OCI-LY1 (cell line): ENCODE measurements around the gene CHST3.

Experiments
- H2AFZ ChIP-seq: fragments of 200-600 bp; sonication (generic), shearing (Covaris generic); 2 replicates; pipeline ENCODE4 v1.6.0; 2014; ENCODE audit warnings: antibody characterized with exemption, mild to moderate bottlenecking, low read length
- H3F3A ChIP-seq: fragments of 200-600 bp; sonication (generic), shearing (Covaris generic); 2 replicates; pipeline ENCODE4 v1.6.0; 2014; ENCODE audit warnings: mild to moderate bottlenecking, antibody characterized with exemption, low read length, moderate library complexity; ENCODE audit not compliant: insufficient read depth
- H3K27ac ChIP-seq: fragments of 200-600 bp; sonication (generic); 2 replicates; pipeline ENCODE4 v1.5.1; 2014; ENCODE audit warnings: low read length, mixed run types, mild to moderate bottlenecking, low read depth; ENCODE audit not compliant: poor library complexity, severe bottlenecking
- H3K27me3 ChIP-seq: fragments of 200-600 bp; sonication (generic); 2 replicates; pipeline ENCODE4 v1.6.0; 2014; ENCODE audit warnings: antibody characterized with exemption, mild to moderate bottlenecking, low read length, moderate library complexity; ENCODE audit not compliant: insufficient read depth
- H3K36me3 ChIP-seq: fragments of 200-600 bp; sonication (generic); 2 replicates; pipeline ENCODE4 v1.6.1; 2014; ENCODE audit warnings: mild to moderate bottlenecking, antibody characterized with exemption, low read length, moderate library complexity, mixed read lengths; ENCODE audit not compliant: insufficient read depth
- H3K4me1 ChIP-seq: fragments of 200-600 bp; sonication (generic); 2 replicates; pipeline ENCODE4 v1.5.1; 2014; ENCODE audit warnings: mild to moderate bottlenecking, low read length, moderate library complexity; ENCODE audit not compliant: insufficient read depth, severe bottlenecking
- H3K4me2 ChIP-seq: fragments of 200-600 bp; sonication (generic), shearing (Covaris generic); 2 replicates; pipeline ENCODE4 v1.6.1; 2014; ENCODE audit warnings: low read length
- H3K4me3 ChIP-seq: fragments of 200-600 bp; sonication (generic); 2 replicates; pipeline ENCODE4 v1.5.1; 2014; ENCODE audit warnings: low read length, low read depth, mild to moderate bottlenecking, mixed read lengths; ENCODE audit not compliant: poor library complexity, severe bottlenecking
- H3K79me2 ChIP-seq: fragments of 200-600 bp; shearing (Covaris generic); 2 replicates; pipeline ENCODE4 v1.6.1; 2016; ENCODE audit warnings: mixed run types, low read length, mixed read lengths; ENCODE audit not compliant: insufficient read depth
- H3K9ac ChIP-seq: fragments of 200-600 bp; sonication (generic), shearing (Covaris generic); 2 replicates; pipeline ENCODE4 v1.6.1; 2014; ENCODE audit warnings: mild to moderate bottlenecking, low read length, mixed read lengths
- H3K9me2 ChIP-seq: fragments of 200-600 bp; sonication (generic), shearing (Covaris generic); 2 replicates; pipeline ENCODE4 v1.6.1; 2014; ENCODE audit warnings: low read depth, mild to moderate bottlenecking, low read length, mixed read lengths
- H3K9me3 ChIP-seq: fragments of 200-600 bp; shearing (Covaris generic); 2 replicates; pipeline ENCODE4 v1.6.1; 2014; ENCODE audit warnings: low read length, mixed read lengths
- H4K20me1 ChIP-seq: fragments of 200-600 bp; sonication (generic), shearing (Covaris generic); 2 replicates; pipeline ENCODE4 v1.6.0; 2016; ENCODE audit warnings: mild to moderate bottlenecking, low read length; ENCODE audit not compliant: insufficient read depth
- EZH2 ChIP-seq: fragments of 200-600 bp; sonication (generic), shearing (Covaris generic); IDR thresholded peaks from 2 replicates; pipeline ENCODE4 v1.8.0; 2017; ENCODE audit warnings: borderline replicate concordance, mixed run types, mild to moderate bottlenecking, antibody characterized with exemption, low read length, moderate library complexity, mixed read lengths
- TF ChIP-seq, protein P1 (sequence below): fragments of 200-600 bp; sonication (generic), shearing (Covaris generic); IDR thresholded peaks from 2 replicates; pipeline ENCODE4 v1.5.1; 2017; ENCODE audit warnings: mild to moderate bottlenecking, antibody characterized with exemption, low read length, moderate library complexity, mixed read lengths

CHST3 gene

GRCh38 chr10:72061491-72061890 is 97.3 kb downstream of the CHST3 start:
- peaks cover 36% of the 10 kb centered on the region for H3K36me3 ChIP-seq
- H3K9me3 ChIP-seq: no peaks in the 10 kb centered on the region
- H3K4me2 ChIP-seq: no peak overlapping the region
- H3K4me3 ChIP-seq: no peak overlapping the region
- no peaks in the 10 kb centered on the region for H3K9me2 ChIP-seq
- H2AFZ ChIP-seq: no peak overlapping the region
- H3K27ac ChIP-seq: no peak overlapping the region
- no peaks in the 10 kb centered on the region for H3K79me2 ChIP-seq
- no peaks in the 10 kb centered on the region for H4K20me1 ChIP-seq
- no peak overlapping the region for H3K9ac ChIP-seq
- no peaks in the 10 kb centered on the region for H3K4me1 ChIP-seq
- no peaks in the 10 kb centered on the region for H3F3A ChIP-seq
- H3K27me3 ChIP-seq: no peaks in the 10 kb centered on the region
- TF ChIP-seq, protein P1, sequence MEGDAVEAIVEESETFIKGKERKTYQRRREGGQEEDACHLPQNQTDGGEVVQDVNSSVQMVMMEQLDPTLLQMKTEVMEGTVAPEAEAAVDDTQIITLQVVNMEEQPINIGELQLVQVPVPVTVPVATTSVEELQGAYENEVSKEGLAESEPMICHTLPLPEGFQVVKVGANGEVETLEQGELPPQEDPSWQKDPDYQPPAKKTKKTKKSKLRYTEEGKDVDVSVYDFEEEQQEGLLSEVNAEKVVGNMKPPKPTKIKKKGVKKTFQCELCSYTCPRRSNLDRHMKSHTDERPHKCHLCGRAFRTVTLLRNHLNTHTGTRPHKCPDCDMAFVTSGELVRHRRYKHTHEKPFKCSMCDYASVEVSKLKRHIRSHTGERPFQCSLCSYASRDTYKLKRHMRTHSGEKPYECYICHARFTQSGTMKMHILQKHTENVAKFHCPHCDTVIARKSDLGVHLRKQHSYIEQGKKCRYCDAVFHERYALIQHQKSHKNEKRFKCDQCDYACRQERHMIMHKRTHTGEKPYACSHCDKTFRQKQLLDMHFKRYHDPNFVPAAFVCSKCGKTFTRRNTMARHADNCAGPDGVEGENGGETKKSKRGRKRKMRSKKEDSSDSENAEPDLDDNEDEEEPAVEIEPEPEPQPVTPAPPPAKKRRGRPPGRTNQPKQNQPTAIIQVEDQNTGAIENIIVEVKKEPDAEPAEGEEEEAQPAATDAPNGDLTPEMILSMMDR: peak; percentile 34
- TF ChIP-seq EZH2: no peak

DNA sequence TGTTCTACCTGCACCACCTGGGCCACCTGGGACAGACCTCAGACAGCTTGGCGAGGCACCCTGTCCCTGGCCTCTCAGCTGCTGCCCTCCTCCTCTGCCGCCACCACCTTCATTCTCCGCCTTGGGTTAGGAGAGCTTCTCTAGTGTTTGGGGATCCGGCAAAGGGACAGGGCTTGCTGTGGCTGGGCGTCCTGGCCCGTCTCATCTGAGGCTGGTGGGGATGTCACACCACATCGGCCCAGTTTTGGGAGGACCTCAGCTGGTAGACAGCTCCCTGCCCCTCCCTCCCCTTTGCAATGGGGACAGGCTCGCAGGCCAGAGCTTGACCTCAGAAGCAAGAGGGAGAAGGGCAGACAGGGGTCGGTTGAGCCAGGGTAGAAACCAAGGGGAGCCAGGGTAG is 97.7 kb downstream of the CHST3 start:
- Histone ChIP-seq H3K27me3 (no peaks in the 10 kb centered on the region), H2AFZ (no peak overlapping the region), H3K9me2 (no peaks in the 10 kb centered on the region), H3K9ac (no peak overlapping the region), H3K27ac (no peak overlapping the region), H3K36me3 (peaks cover 41% of the 10 kb centered on the region), H3K9me3 (no peaks in the 10 kb centered on the region), H3K4me1 (no peaks in the 10 kb centered on the region), H3K79me2 (no peaks in the 10 kb centered on the region), H3F3A (no peaks in the 10 kb centered on the region), H3K4me2 (no peak overlapping the region), H3K4me3 (no peak overlapping the region), H4K20me1 (no peaks in the 10 kb centered on the region)
- TF ChIP-seq, protein P1: no peak
- no peak for TF ChIP-seq EZH2

DNA sequence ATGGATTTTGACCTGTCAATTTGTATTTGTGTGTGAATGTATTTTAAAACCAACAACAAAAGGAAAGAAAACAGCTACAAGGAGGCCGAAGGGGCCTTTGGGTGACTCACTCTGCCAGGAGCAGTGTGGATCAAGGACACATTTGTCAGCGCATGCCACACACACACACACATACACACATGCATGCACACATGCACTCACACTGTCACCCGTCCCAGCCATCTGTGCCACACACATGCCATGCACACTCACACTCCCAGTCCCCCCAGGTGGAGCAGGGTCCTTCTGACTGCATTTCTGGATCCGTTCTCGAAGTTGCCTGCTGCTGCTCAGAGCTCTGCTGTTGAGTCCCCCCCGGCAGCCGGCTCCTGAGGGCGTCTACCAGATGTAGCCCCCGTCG is 98.2 kb downstream of the CHST3 start:
- Histone ChIP-seq H3F3A (no peaks in the 10 kb centered on the region), H3K9me3 (no peaks in the 10 kb centered on the region), H3K4me3 (no peak overlapping the region), H3K4me2 (no peak overlapping the region), H3K4me1 (no peaks in the 10 kb centered on the region), H3K36me3 (peaks cover 45% of the 10 kb centered on the region), H3K79me2 (no peaks in the 10 kb centered on the region), H3K27me3 (no peaks in the 10 kb centered on the region), H2AFZ (no peak overlapping the region), H3K9me2 (no peaks in the 10 kb centered on the region), H3K27ac (no peak overlapping the region), H4K20me1 (no peaks in the 10 kb centered on the region), H3K9ac (no peak overlapping the region)
- TF ChIP-seq EZH2: no peak
- TF ChIP-seq, protein P1: no peak
